Osteoblast (primary cell): Measurements from ENCODE around the gene DPP7. TPM values are rescaled to one million over a fixed set of nuclear protein-coding genes. Genes with fewer than 3 reads are reported as not detected.
A peak's percentile ranks its signal among the peaks of the same experiment; 100 is the strongest.

ENCODE experiments used
- DNase-seq: peaks from one replicate; pipeline ENCODE4 v3.0.0; 2011; ENCODE audit warnings: low spot score, mixed read lengths; ENCODE audit not compliant: insufficient read length; ENCODE audit errors: missing footprints
- H2AFZ ChIP-seq: 2 replicates; pipeline ENCODE4 v1.6.0; 2011; ENCODE audit warnings: mild to moderate bottlenecking, low read length
- H3K27ac ChIP-seq: 2 replicates; pipeline ENCODE4 v1.5.1; 2011; ENCODE audit warnings: mild to moderate bottlenecking, low read depth, low read length, moderate library complexity
- H3K27me3 ChIP-seq: 2 replicates; pipeline ENCODE4 v1.6.0; 2012; ENCODE audit warnings: mild to moderate bottlenecking, control low read depth, inconsistent platforms, low read length, moderate library complexity; ENCODE audit not compliant: insufficient read depth
- H3K36me3 ChIP-seq: 2 replicates; pipeline ENCODE4 v1.5.1; 2011; ENCODE audit warnings: mild to moderate bottlenecking, low read length, control low read depth, moderate library complexity; ENCODE audit not compliant: insufficient read depth
- H3K4me1 ChIP-seq: 2 replicates; pipeline ENCODE4 v1.5.1; 2011; ENCODE audit warnings: mild to moderate bottlenecking, low read length, control low read depth, moderate library complexity; ENCODE audit not compliant: insufficient read depth
- H3K4me2 ChIP-seq: 2 replicates; pipeline ENCODE4 v1.6.0; 2011; ENCODE audit warnings: mild to moderate bottlenecking, low read length; ENCODE audit not compliant: insufficient read depth
- H3K4me3 ChIP-seq: fragments of 200-600 bp; sonication (generic); 3 replicates; pipeline ENCODE4 v1.5.1; 2012; ENCODE audit warnings: mild to moderate bottlenecking, low read length, inconsistent platforms; ENCODE audit not compliant: insufficient read depth
- H3K79me2 ChIP-seq: 2 replicates; pipeline ENCODE4 v1.6.0; 2012; ENCODE audit warnings: mild to moderate bottlenecking, low read length, control low read depth, inconsistent platforms; ENCODE audit not compliant: insufficient read depth
- H3K9me3 ChIP-seq: 2 replicates; pipeline ENCODE4 v1.5.1; 2011; ENCODE audit warnings: low read depth, low read length, control low read depth
- H4K20me1 ChIP-seq: 2 replicates; pipeline ENCODE4 v1.6.0; 2012; ENCODE audit warnings: mild to moderate bottlenecking, low read length, control low read depth; ENCODE audit not compliant: insufficient read depth
- total RNA-seq: library from RNA; depleted of rRNA; stranded (reverse); fragments of >200 nt; gene quantifications from 2 replicates; pipeline ENCODE4 v1.2.3, GENCODE V29; 2012
- TF ChIP-seq, protein P1 (sequence below): IDR thresholded peaks from 2 replicates; pipeline ENCODE4 v1.5.1; 2011; ENCODE audit warnings: mild to moderate bottlenecking, low read depth, low read length, moderate library complexity; ENCODE audit errors: extremely low read depth

DPP7 gene
- total RNA-seq, 1 donor = 74.6 TPM

DNA sequence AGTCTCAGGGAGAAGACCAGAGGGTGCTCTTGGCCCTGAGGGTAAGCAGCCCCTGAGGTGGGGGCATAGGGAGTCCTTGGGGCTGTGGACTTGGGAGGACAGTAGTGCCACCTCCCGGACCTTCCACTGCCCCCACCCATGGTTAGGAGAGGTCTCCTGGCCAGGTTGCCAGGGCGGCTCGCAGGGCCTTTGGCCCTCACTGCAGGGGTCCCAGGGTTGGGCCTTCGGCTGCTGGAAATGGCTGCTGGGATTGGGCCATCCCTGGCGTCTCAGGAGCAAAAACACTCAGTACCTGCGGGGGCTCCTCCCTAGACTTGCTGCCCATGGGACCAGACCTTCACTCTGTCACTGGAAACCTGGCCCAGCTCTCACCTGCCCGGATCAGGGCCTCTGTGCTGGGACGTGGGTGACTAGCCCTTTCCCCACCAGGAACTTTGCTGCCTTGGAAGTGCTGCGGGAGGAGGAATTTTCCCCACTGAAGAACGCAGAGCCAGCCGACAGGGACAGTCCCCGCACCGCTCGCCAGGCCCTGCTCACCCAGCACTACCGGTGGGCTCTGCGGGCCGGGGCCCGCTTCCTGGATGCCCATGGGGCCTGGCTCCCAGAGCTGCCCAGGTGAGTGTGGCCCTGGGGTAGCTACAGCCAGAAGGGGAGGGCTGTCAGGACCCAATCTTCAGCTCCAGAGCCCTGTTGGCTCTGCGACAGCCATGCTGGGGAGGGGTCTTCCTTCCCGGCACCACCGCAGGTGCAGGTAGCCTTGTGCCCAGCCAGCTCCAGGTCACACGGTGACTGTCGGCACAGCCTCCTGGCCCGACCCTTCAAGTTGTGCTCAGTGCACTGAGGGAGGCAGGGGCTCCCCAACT lies 34.0 kb downstream of the DPP7 start:
- TF ChIP-seq, protein P1, sequence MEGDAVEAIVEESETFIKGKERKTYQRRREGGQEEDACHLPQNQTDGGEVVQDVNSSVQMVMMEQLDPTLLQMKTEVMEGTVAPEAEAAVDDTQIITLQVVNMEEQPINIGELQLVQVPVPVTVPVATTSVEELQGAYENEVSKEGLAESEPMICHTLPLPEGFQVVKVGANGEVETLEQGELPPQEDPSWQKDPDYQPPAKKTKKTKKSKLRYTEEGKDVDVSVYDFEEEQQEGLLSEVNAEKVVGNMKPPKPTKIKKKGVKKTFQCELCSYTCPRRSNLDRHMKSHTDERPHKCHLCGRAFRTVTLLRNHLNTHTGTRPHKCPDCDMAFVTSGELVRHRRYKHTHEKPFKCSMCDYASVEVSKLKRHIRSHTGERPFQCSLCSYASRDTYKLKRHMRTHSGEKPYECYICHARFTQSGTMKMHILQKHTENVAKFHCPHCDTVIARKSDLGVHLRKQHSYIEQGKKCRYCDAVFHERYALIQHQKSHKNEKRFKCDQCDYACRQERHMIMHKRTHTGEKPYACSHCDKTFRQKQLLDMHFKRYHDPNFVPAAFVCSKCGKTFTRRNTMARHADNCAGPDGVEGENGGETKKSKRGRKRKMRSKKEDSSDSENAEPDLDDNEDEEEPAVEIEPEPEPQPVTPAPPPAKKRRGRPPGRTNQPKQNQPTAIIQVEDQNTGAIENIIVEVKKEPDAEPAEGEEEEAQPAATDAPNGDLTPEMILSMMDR = no peak
- Histone ChIP-seq H3K27me3 (no peaks in the 10 kb centered on the region), H4K20me1 (peaks cover 6% of the 10 kb centered on the region), H3K4me3 (no peak overlapping the region), H3K27ac (no peak overlapping the region), H3K4me2 (no peak overlapping the region), H2AFZ (no peak overlapping the region), H3K79me2 (peaks cover 42% of the 10 kb centered on the region), H3K4me1 (peaks cover 29% of the 10 kb centered on the region), H3K36me3 (peaks cover 23% of the 10 kb centered on the region), H3K9me3 (no peaks in the 10 kb centered on the region)
- peak; percentile 42 for DNase-seq

DNA sequence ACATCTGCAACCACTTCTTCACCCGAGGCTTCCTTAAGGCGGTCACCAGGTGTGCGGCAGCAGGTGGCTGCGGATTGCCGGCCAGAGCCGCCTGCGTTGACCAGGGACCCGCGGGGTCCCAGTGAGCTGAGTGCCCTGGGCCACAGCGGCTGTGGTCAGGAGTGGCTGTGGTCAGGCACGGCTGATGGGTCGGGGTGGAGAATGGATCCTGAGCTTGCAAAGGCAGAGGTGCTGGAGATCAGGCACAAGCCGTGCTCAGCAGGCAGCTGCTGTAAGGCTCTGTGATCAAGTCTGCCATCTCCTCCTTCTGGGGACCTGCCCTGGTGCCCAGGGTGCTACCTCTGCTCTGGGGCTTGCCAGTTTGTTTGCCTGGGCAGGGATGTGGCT lies 35.1 kb downstream of the DPP7 start:
- DNase-seq = peak; percentile 67
- Histone ChIP-seq H3K4me2 (no peak overlapping the region), H2AFZ (no peak overlapping the region), H4K20me1 (peaks cover 6% of the 10 kb centered on the region), H3K79me2 (peaks cover 42% of the 10 kb centered on the region), H3K9me3 (no peaks in the 10 kb centered on the region), H3K27me3 (no peaks in the 10 kb centered on the region), H3K36me3 (peaks cover 23% of the 10 kb centered on the region), H3K4me1 (peaks cover 20% of the 10 kb centered on the region), H3K4me3 (no peak overlapping the region), H3K27ac (no peak overlapping the region)
- TF ChIP-seq, protein P1 = no peak

DNA sequence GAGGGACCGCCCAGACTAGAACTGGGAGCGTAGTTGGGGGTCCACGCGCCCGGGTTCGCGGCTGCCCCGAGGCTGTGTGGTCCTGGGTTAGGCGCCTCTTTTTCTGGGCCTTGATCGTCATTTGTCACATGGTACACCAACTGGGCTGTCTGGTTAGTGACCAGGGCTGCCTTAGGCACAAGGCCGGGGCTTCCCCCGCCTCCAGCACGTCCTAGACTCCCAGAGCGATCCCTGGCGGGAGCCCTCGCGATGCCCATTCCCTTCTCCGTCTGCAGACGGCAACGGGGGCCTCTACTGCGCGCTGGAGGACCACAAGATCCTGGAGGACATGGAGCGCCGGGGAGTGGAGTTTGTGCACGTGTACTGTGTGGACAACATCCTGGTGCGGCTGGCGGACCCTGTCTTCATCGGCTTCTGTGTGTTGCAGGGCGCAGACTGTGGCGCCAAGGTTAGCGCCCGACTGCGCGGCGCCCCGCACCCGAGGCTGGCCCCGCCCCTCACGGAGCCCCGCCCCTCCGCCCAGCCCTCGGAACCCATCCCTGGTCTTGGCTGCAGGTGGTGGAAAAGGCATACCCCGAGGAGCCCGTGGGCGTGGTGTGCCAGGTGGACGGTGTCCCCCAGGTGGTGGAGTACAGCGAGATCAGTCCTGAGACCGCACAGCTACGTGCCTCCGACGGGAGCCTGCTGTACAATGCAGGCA lies 35.7 kb downstream of the DPP7 start:
- TF ChIP-seq, protein P1 = no peak
- Histone ChIP-seq H3K4me3 (peak overlapping the region; percentile 79), H3K4me2 (peak overlapping the region; percentile 85)

More for the DNA sequence above, 35.7 kb downstream of the DPP7 start:
- H3K9me3 ChIP-seq = no peaks in the 10 kb centered on the region
- no peaks in the 10 kb centered on the region for H3K27me3 ChIP-seq
- no peak overlapping the region for H2AFZ ChIP-seq
- H3K27ac ChIP-seq = no peak overlapping the region
- H3K4me1 ChIP-seq = peaks cover 14% of the 10 kb centered on the region
- peaks cover 42% of the 10 kb centered on the region for H3K79me2 ChIP-seq
- peaks cover 23% of the 10 kb centered on the region for H3K36me3 ChIP-seq
- H4K20me1 ChIP-seq = peaks cover 6% of the 10 kb centered on the region
- peak; percentile 73 for DNase-seq
